ENCODE results near the gene LRMDA.

The LRMDA gene

GRCh38 chr10:75974080-75974479 is 542.7 kb downstream of the LRMDA start:
- no peak for DNase-seq

- DNase-seq: no peak
Observed at GRCh38 chr10:75976681-75977080, 545.3 kb downstream of the LRMDA start.

- DNase-seq: peak; percentile 14
Observed at GRCh38 chr10:75977139-75977538, 545.7 kb downstream of the LRMDA start.

- no peak for DNase-seq
Observed at GRCh38 chr10:75978213-75978612, 546.8 kb downstream of the LRMDA start.

GRCh38 chr10:75980419-75981002 is 549.1 kb downstream of the LRMDA start:
- no peak for DNase-seq

- DNase-seq: no peak
Observed at GRCh38 chr10:75982611-75983369, 551.4 kb downstream of the LRMDA start.

GRCh38 chr10:75984067-75984466 is 552.6 kb downstream of the LRMDA start:
- no peak for DNase-seq

GRCh38 chr10:75987616-75988015 is 556.2 kb downstream of the LRMDA start:
- DNase-seq: no peak

GRCh38 chr10:75994357-75995040 is 563.1 kb downstream of the LRMDA start:
- DNase-seq: no peak

GRCh38 chr10:75995041-75995430 is 563.6 kb downstream of the LRMDA start:
- DNase-seq: no peak

GRCh38 chr10:75995720-75996119 is 564.3 kb downstream of the LRMDA start:
- DNase-seq: no peak

GRCh38 chr10:75999001-75999400 is 567.6 kb downstream of the LRMDA start:
- no peak for DNase-seq

GRCh38 chr10:75999515-76000209 is 568.2 kb downstream of the LRMDA start:
- no peak for DNase-seq

GRCh38 chr10:76000550-76000949 is 569.1 kb downstream of the LRMDA start:
- DNase-seq: no peak

- no peak for DNase-seq
Observed at GRCh38 chr10:76001019-76001418, 569.6 kb downstream of the LRMDA start.

GRCh38 chr10:76001461-76001860 is 570.0 kb downstream of the LRMDA start:
- no peak for DNase-seq

GRCh38 chr10:76002262-76002854 is 570.9 kb downstream of the LRMDA start:
- DNase-seq: no peak

- no peak for DNase-seq
Observed at GRCh38 chr10:76007667-76008181, 576.3 kb downstream of the LRMDA start.

GRCh38 chr10:76009531-76009930 is 578.1 kb downstream of the LRMDA start:
- DNase-seq: no peak

GRCh38 chr10:76010703-76011102 is 579.3 kb downstream of the LRMDA start:
- DNase-seq: no peak

- peak; percentile 35 for DNase-seq
Observed at GRCh38 chr10:76012716-76013327, 581.4 kb downstream of the LRMDA start.

- no peak for DNase-seq
Observed at GRCh38 chr10:76015245-76015644, 583.8 kb downstream of the LRMDA start.
